Ovary (tissue), 9 donors: ENCODE data around the gene MYH4. TPM values are rescaled to one million over a fixed set of nuclear protein-coding genes. Genes with fewer than 3 reads are reported as not detected.

Experiments
- DNase-seq, 5 donors: peaks; one replicate each; pipeline ENCODE4 v3.0.0-alpha.2; 2019 to 2020
- H3K27ac ChIP-seq, 2 donors: fragments of 200-600 bp; one replicate each; pipeline versions ENCODE4 v1.5.1 to v1.8.0; 2019 to 2022
- H3K27me3 ChIP-seq: fragments of 200-600 bp; one replicate; pipeline ENCODE4 v1.8.0; 2022
- H3K36me3 ChIP-seq: fragments of 200-600 bp; sonication (generic); one replicate; pipeline ENCODE4 v1.5.1; 2019
- H3K4me1 ChIP-seq: one replicate; pipeline ENCODE4 v1.8.1; 2013; ENCODE audit warnings: mild to moderate bottlenecking, moderate library complexity; ENCODE audit not compliant: insufficient read depth
- H3K4me3 ChIP-seq: fragments of 200-600 bp; sonication (generic); one replicate; pipeline ENCODE4 v1.5.1; 2017
- H3K9me3 ChIP-seq, 2 donors: fragments of 200-600 bp in 1 of 2; sonication (generic) in 1 of 2; one replicate each; pipeline versions ENCODE4 v1.5.1 to v1.8.1; 2013 to 2019; ENCODE audit warnings: mild to moderate bottlenecking in 1 of 2, moderate library complexity in 1 of 2
- CTCF ChIP-seq, 3 donors: fragments of 450-650 bp in 2 of 3; fragments of 200-600 bp in 1 of 3; IDR thresholded peaks; one replicate each; pipeline versions ENCODE4 v1.5.1 to v1.8.0; 2016 to 2022; ENCODE audit warnings: antibody characterized with exemption in 3 of 3, mild to moderate bottlenecking in 1 of 3
- EP300 ChIP-seq: sonication (generic); formaldehyde crosslinking; IDR thresholded peaks from one replicate; pipeline ENCODE4 v1.6.1; 2017; ENCODE audit warnings: antibody characterized with exemption
- POLR2A ChIP-seq: fragments of 450-650 bp; IDR thresholded peaks from one replicate; pipeline ENCODE4 v1.6.1; 2017; ENCODE audit warnings: antibody characterized with exemption, mild to moderate bottlenecking, moderate library complexity
- WGBS, 3 donors: extraction: QIAGEN DNeasy Blood & Tissue Kit in 1 of 3; methylation state at CpG; one replicate each; pipeline versions ENCODE4 v1.1.5 to v1.1.7; 2013 to 2017; 5-methylcytosine and 5-hydroxymethylcytosine counted together
- intact Hi-C, 4 donors: fragments of 100-400 bp; cut with DNase I; formaldehyde crosslinking; loops; one replicate each; pipeline versions ENCODE4 v1.11.0 to v1.15.1; 2022 to 2023
- polyA plus RNA-seq, 2 donors: library from polyadenylated mRNA; stranded (reverse); fragments of 200-250 nt in 1 of 2; fragments of 350-450 nt in 1 of 2; fragmentation: Illumina TruSeq in 1 of 2; extraction: RNeasy Lipid Tissue Mini Kit (QIAGEN cat#74804) in 1 of 2; gene quantifications; one replicate each; pipeline ENCODE4 v1.2.3, GENCODE V29; 2013 to 2014
- total RNA-seq, 7 donors: library from RNA; depleted of rRNA in 2 of 7; stranded (reverse); fragments of >200 nt in 2 of 7; fragmentation: NEBNext Ultra II Directional in 3 of 7; extraction: Animal tissue kit (Norgen Biotek cat#: 25700) in 3 of 7; gene quantifications; one replicate each; pipeline versions ENCODE4 v1.1.0 to v1.2.4, GENCODE V29; 2016 to 2023
- donor health status: DM: no; HTN: no; CAD: no; lungs with moderate emphysema.
- donor health status: DM: no; HTN: no; CAD: no.
- donor health status: Bipolar disorder and iron deficiency.
- donor health status: DM: yes; HTN: yes; CAD: no.
- donor health status: DM: no; HTN: no; CAD: no.
- donor health status: DM: yes; HTN: yes; CAD: no.

Gene MYH4
- total and polyA plus RNA-seq, 9 donors, result not detected

GRCh38 chr17:10513299-10514067, 44.1 kb upstream of the MYH4 start:
- Histone ChIP-seq H3K27me3 (no peaks in the 10 kb centered on the region), H3K4me1 (no peaks in the 10 kb centered on the region), H3K4me3 (no peak overlapping the region), H3K36me3 (no peaks in the 10 kb centered on the region), H3K9me3 (no peaks in the 10 kb centered on the region), H3K27ac (no peak overlapping the region)
- 56 to 61% (median 61%) methylated on average over 6 of the region's 6 CpGs for WGBS, 3 donors
- intact Hi-C loops, result no loop called here
- no peak for DNase-seq
- TF ChIP-seq POLR2A (no peak), EP300 (no peak), CTCF (IDR thresholded peaks at IDR 0.05) (no peak)

GRCh38 chr17:10512856-10513255, 43.5 kb upstream of the MYH4 start:
- Histone ChIP-seq H3K4me1 (no peaks in the 10 kb centered on the region), H3K36me3 (no peaks in the 10 kb centered on the region), H3K9me3 (no peaks in the 10 kb centered on the region), H3K27ac (no peak overlapping the region), H3K4me3 (no peak overlapping the region), H3K27me3 (no peaks in the 10 kb centered on the region)
- 61 to 82% (median 73%) methylated on average over 2 of the region's 2 CpGs for WGBS, 3 donors
- DNase-seq, result no peak
- TF ChIP-seq EP300 (no peak), CTCF (IDR thresholded peaks at IDR 0.05) (no peak)
- intact Hi-C loops, result no loop called here

- 53 to 62% (median 55%) methylated on average over 3 of the region's 3 CpGs for WGBS, 3 donors
- Histone ChIP-seq H3K27ac (no peak overlapping the region), H3K36me3 (no peaks in the 10 kb centered on the region), H3K9me3 (no peaks in the 10 kb centered on the region), H3K4me1 (no peaks in the 10 kb centered on the region), H3K27me3 (no peaks in the 10 kb centered on the region), H3K4me3 (no peak overlapping the region)
- no peak for DNase-seq
- TF ChIP-seq EP300, result no peak
- TF ChIP-seq POLR2A, result no peak
- TF ChIP-seq CTCF (IDR thresholded peaks at IDR 0.05), result no peak
- intact Hi-C loops, result no loop called here
Measured at GRCh38 chr17:10499950-10500349, 30.6 kb upstream of the MYH4 start.

- no peak overlapping the region for H3K4me3 ChIP-seq
- no peaks in the 10 kb centered on the region for H3K36me3 ChIP-seq
- no peaks in the 10 kb centered on the region for H3K9me3 ChIP-seq
- H3K27me3 ChIP-seq, result no peaks in the 10 kb centered on the region
- DNase-seq, result no peak
- H3K4me1 ChIP-seq, result no peaks in the 10 kb centered on the region
- WGBS, 3 donors, result 89 to 95% (median 90%) methylated on average over 2 of the region's 2 CpGs
- intact Hi-C loops, result no loop called here
- no peak overlapping the region for H3K27ac ChIP-seq
- TF ChIP-seq POLR2A, result no peak
Measured at GRCh38 chr17:10492004-10492403, 22.6 kb upstream of the MYH4 start.

- H3K4me3 ChIP-seq, result no peak overlapping the region
- no peaks in the 10 kb centered on the region for H3K36me3 ChIP-seq
- H3K9me3 ChIP-seq, result no peaks in the 10 kb centered on the region
- no peak for DNase-seq
- 62 to 94% (median 75%) methylated on average over 1 of the region's 1 CpG for WGBS, 3 donors
- H3K27ac ChIP-seq, result no peak overlapping the region
- H3K4me1 ChIP-seq, result no peaks in the 10 kb centered on the region
- TF ChIP-seq CTCF (IDR thresholded peaks at IDR 0.05) (no peak), POLR2A (no peak), EP300 (no peak)
- no peaks in the 10 kb centered on the region for H3K27me3 ChIP-seq
- intact Hi-C loops, result no loop called here
Measured at GRCh38 chr17:10482252-10482651, 12.9 kb upstream of the MYH4 start.
